Breast epithelium (tissue), 4 donors: ENCODE data around the gene OSBPL5. TPM values are rescaled to one million over a fixed set of nuclear protein-coding genes. Genes with fewer than 3 reads are reported as not detected.

Source experiments
- DNase-seq, 2 donors: peaks; one replicate each; pipeline ENCODE4 v3.0.0-alpha.2; 2019; ENCODE audit warnings: low spot score in 2 of 2
- H3K27ac ChIP-seq, 2 donors: fragments of 200-600 bp; sonication (generic) in 1 of 2; one replicate each; pipeline ENCODE4 v1.5.1; 2016 to 2019; ENCODE audit warnings: mild to moderate bottlenecking in 1 of 2
- H3K27me3 ChIP-seq, 2 donors: fragments of 200-600 bp; sonication (generic) in 1 of 2; one replicate each; pipeline versions ENCODE4 v1.5.1 to v1.6.0; 2017 to 2019; ENCODE audit warnings: control low read depth in 1 of 2, mild to moderate bottlenecking in 1 of 2
- H3K36me3 ChIP-seq: fragments of 200-600 bp; one replicate; pipeline ENCODE4 v1.5.1; 2019
- H3K4me1 ChIP-seq, 2 donors: fragments of 200-600 bp; sonication (generic); one replicate each; pipeline ENCODE4 v1.5.1; 2016 to 2019; ENCODE audit warnings: control low read depth in 1 of 2
- H3K4me3 ChIP-seq, 3 donors: fragments of 200-600 bp; sonication (generic); 1 replicate in 2 of 3; 2 replicates in 1 of 3; pipeline ENCODE4 v1.5.1; 2016 to 2019; ENCODE audit warnings: mild to moderate bottlenecking in 3 of 3, moderate library complexity in 2 of 3
- H3K9me3 ChIP-seq, 2 donors: fragments of 200-600 bp; sonication (generic) in 1 of 2; one replicate each; pipeline ENCODE4 v1.5.1; 2016 to 2019; ENCODE audit warnings: control low read depth in 1 of 2
- POLR2A ChIP-seq: fragments of 450-650 bp; IDR thresholded peaks from one replicate; pipeline ENCODE4 v1.6.1; 2016; ENCODE audit warnings: antibody characterized with exemption, mild to moderate bottlenecking, moderate library complexity
- POLR2AphosphoS5 ChIP-seq, 3 donors: sonication (generic); formaldehyde crosslinking; IDR thresholded peaks; one replicate each; pipeline ENCODE4 v1.6.1; 2017; ENCODE audit warnings: antibody characterized with exemption in 3 of 3
- intact Hi-C: fragments of 100-400 bp; cut with DNase I; formaldehyde crosslinking; loops from one replicate; pipeline ENCODE4 v1.15.1; 2023; ENCODE audit warnings: low total_unique reads
- total RNA-seq, 3 donors: library from RNA; depleted of rRNA; stranded (reverse); fragments of >200 nt; gene quantifications; one replicate each; pipeline ENCODE4 v1.1.0, GENCODE V29; 2016
- TF ChIP-seq, protein P1 (sequence below), 3 donors: fragments of 450-650 bp; IDR thresholded peaks; one replicate each; pipeline ENCODE4 v1.5.1; 2016 to 2017; ENCODE audit warnings: antibody characterized with exemption in 3 of 3, mild to moderate bottlenecking in 3 of 3, moderate library complexity in 3 of 3

Gene OSBPL5
- total RNA-seq, 3 donors from 2014 or later, result 25.3 to 64.2 (median 27.8) TPM

DNA sequence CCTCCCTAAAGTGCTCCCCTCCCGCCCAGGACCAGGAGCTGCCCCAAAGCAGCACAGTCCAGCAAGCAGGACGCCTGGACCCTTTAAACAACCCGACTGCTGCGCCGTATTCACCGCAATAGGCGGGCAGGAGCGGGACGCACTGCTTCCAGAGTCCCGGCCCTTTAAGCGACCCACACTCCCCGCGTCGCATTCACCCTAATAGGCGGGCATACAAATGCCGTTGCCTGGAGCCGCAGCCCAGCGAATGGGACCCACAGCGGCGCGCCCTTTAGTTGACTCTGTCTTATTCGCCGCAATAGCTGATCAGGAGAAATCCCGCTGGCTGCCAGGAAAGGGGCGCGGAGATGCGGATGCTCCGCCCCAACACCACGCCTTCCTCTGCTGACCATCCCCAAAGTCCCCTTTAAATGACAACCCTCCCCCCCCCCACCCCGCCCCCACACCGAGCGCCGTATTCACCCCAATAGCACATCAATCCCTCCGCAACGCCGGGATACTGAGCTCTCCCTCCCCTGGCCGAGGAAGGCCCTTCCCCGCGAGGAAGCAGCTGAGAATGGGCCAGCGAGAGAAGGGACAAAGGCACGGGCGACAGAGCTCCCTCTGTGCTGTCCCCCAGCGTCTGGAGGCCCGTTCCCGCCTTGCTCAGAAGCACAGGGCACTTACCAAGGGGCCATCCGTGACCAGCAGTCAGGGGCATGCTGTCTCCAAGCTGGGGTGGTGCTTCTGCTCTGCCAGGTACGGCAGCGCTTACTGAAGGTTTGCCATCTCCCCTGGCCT lies 4.7 kb downstream of the OSBPL5 start:
- no peaks in the 10 kb centered on the region for H3K36me3 ChIP-seq
- no peaks in the 10 kb centered on the region for H3K27me3 ChIP-seq
- peak overlapping the region; percentile 64 to 90 for H3K27ac ChIP-seq
- H3K9me3 ChIP-seq, result no peaks in the 10 kb centered on the region
- TF ChIP-seq POLR2A (no peak), POLR2AphosphoS5 (IDR thresholded peaks at IDR 0.05) (peak in 1 of 3 donors; percentile 33)
- TF ChIP-seq, protein P1, sequence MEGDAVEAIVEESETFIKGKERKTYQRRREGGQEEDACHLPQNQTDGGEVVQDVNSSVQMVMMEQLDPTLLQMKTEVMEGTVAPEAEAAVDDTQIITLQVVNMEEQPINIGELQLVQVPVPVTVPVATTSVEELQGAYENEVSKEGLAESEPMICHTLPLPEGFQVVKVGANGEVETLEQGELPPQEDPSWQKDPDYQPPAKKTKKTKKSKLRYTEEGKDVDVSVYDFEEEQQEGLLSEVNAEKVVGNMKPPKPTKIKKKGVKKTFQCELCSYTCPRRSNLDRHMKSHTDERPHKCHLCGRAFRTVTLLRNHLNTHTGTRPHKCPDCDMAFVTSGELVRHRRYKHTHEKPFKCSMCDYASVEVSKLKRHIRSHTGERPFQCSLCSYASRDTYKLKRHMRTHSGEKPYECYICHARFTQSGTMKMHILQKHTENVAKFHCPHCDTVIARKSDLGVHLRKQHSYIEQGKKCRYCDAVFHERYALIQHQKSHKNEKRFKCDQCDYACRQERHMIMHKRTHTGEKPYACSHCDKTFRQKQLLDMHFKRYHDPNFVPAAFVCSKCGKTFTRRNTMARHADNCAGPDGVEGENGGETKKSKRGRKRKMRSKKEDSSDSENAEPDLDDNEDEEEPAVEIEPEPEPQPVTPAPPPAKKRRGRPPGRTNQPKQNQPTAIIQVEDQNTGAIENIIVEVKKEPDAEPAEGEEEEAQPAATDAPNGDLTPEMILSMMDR (IDR thresholded peaks at IDR 0.05), result no peak
- intact Hi-C loops, result no loop called here
- peak overlapping the region; percentile 51 to 81 (median 55) for H3K4me3 ChIP-seq
- peak; percentile 68 to 73 for DNase-seq
- peaks cover 20 to 37% of the 10 kb centered on the region in 2 donors for H3K4me1 ChIP-seq

DNA sequence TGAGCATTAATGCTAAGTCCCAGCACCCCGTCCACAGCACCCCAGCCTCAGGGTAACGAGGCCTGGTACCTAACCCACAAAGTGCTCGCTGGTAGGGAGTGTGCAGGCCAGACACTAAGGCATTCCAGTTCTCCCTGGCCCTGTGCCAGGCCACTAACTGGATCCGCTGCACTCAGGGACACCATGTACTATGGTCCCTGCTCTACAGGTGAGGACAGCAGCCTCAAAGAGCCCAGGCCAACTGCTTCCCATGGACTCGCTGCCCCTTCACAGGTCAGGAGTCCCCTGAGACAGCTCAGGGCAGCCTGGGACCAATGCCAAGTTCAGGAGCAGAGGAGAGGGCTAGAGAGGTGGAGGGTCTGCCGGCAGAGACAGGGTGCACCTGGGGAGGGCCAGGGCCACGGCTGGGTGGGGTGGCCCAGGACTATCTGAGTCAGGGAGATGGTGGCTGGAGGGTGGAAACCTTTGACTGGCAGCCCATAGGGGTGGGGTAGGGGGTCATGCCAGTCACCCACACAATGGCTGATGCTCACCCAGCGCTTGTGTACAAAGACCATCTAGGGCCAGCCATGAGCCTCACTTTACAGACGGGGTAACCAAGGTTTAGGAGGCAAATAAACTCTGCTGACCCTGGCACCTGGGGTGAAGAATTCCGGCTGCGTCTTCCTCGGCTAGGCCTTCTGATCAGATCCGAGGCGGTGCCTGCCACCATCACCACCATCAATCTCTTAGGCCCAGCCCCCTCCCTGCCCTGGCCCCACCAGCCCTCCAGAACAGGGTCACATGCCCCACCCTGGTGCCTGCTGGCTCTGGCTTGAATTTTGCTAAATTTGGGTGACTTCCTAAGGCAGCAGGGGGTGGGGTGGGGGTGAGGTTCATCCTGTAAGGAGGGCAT lies 5.6 kb downstream of the OSBPL5 start:
- H3K4me3 ChIP-seq, result peak overlapping the region; percentile 51 to 81 (median 55)
- DNase-seq, result peak; percentile 77 to 81
- no peak for TF ChIP-seq POLR2AphosphoS5 (IDR thresholded peaks at IDR 0.05)
- TF ChIP-seq, protein P1 (IDR thresholded peaks at IDR 0.05), result no peak
- no peak for TF ChIP-seq POLR2A
- H3K36me3 ChIP-seq, result no peaks in the 10 kb centered on the region
- H3K27ac ChIP-seq, result peak overlapping the region; percentile 56 to 90
- intact Hi-C loops, result no loop called here
- H3K27me3 ChIP-seq, result no peaks in the 10 kb centered on the region
- H3K9me3 ChIP-seq, result no peaks in the 10 kb centered on the region
- H3K4me1 ChIP-seq, result peaks cover 20 to 35% of the 10 kb centered on the region in 2 donors

DNA sequence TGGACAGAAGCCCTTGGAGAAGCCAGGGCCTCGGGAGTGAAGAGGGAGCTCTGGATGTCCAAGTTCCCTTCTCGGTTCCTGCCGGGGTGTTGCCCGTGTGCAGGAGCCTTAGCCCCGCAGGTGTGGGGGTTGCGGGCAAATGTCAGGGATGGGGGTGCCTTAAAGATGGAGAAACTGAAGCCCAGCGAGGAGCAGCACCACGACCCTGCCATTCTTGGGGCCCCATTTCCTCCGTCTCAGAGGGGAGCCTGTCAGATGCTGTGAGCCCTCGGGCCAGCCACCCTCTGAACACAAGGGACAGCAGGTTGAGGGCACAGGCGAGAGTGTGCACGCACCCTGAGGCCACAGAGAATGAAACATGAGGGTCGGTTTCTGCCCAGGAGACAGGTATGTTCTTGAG lies 6.3 kb downstream of the OSBPL5 start:
- H3K9me3 ChIP-seq, result no peaks in the 10 kb centered on the region
- DNase-seq, result no peak
- H3K27ac ChIP-seq, result peak overlapping the region in 1 of 2 donors; percentile 90
- TF ChIP-seq POLR2AphosphoS5 (IDR thresholded peaks at IDR 0.05), result no peak
- TF ChIP-seq, protein P1 (IDR thresholded peaks at IDR 0.05), result no peak
- no peak for TF ChIP-seq POLR2A
- H3K27me3 ChIP-seq, result no peaks in the 10 kb centered on the region
- H3K36me3 ChIP-seq, result no peaks in the 10 kb centered on the region
- H3K4me3 ChIP-seq, result peak overlapping the region in 1 of 3 donors; percentile 81
- intact Hi-C loops, result no loop called here
- H3K4me1 ChIP-seq, result peaks cover 25 to 35% of the 10 kb centered on the region in 2 donors

DNA sequence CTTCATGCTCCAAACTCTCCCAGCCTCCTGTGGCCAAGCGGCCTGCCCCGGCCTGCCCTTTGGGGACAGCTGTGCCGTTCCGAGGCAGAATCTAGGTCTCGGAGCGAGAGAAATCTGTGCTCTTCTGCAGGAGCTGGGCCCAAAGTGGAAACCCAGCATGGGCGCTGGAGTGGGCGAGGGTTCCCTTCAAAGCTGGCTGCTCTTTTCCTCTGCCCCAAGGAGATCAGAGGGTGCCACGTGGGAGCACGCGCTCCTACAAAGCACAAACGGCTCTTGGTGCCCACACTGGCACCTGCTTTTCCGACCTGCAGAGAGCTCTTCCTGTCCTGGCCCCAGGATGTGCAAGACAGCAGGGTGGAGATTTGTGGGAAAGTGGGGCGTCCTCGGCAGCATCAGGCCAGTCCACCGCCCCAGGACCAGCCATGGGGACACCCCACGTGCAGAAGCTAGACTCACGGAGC lies 6.9 kb downstream of the OSBPL5 start:
- Histone ChIP-seq H3K36me3 (no peaks in the 10 kb centered on the region), H3K4me3 (no peak overlapping the region), H3K9me3 (no peaks in the 10 kb centered on the region), H3K27me3 (no peaks in the 10 kb centered on the region), H3K4me1 (peaks cover 29 to 40% of the 10 kb centered on the region in 2 donors), H3K27ac (peak overlapping the region in 1 of 2 donors; percentile 82)
- intact Hi-C loops, result no loop called here
- TF ChIP-seq POLR2A (no peak), POLR2AphosphoS5 (IDR thresholded peaks at IDR 0.05) (no peak)
- TF ChIP-seq, protein P1 (IDR thresholded peaks at IDR 0.05), result no peak
- no peak for DNase-seq
